ENCODE measurements around the gene SERPIND1. TPM values are rescaled to one million over a fixed set of nuclear protein-coding genes. Genes with fewer than 3 reads are reported as not detected.
A peak's percentile ranks its signal among the peaks of the same experiment; 100 is the strongest.

The SERPIND1 gene
- total and polyA plus RNA-seq, 2 donors (not counting 1 experiment from before 2014, with no cell fraction given), result not detected

DNA sequence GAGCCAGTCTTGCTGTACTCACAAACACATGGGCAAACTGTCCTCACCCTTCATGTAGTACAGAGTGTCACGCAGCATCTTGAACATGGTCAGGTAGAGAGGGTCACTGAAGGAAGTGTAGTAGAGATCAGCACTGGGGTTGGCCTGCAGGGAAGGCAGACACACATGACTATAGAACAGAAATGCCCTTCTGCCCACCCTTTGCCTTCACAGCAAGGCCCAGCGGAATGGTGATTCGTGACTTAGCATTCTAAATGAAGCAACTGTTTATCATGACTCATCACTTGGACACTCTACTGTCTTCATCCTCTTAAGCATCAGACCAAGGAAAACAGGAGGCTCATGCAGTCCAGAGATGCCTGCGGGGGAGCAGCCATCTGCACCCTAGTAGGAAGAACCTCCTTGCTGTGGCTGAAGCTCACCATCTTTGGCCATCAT, 33.4 kb downstream of the SERPIND1 start:
- Mint-ChIP-seq H3K4me1 (peaks cover 11% of the 10 kb centered on the region), H3K27ac (no peak overlapping the region), H3K9me3 (ENCODE audit: insufficient read depth) (no peaks in the 10 kb centered on the region), H3K4me3 (no peak overlapping the region), H3K27me3 (no peaks in the 10 kb centered on the region)
- Histone ChIP-seq H2AFZ (ENCODE audit: insufficient read depth, low read depth, low read length, poor library complexity, severe bottlenecking) (no peak overlapping the region), H3K36me3 (replicated peaks in 1 of 2; ENCODE audit: control extremely low read depth in 1 of 2, control insufficient read depth in 1 of 2, extremely low read depth in 1 of 2, insufficient read depth in 2 of 2, low read length in 1 of 2) (peaks cover 0 to 78% of the 10 kb centered on the region in 2 experiments), H3K9me3 (ENCODE audit: control extremely low read depth in 1 of 3, control insufficient read depth in 2 of 3, insufficient read depth in 1 of 3, low read length in 2 of 3) (no peaks in the 10 kb centered on the region), H4K20me1 (ENCODE audit: control insufficient read depth, insufficient read depth, low read length, poor library complexity, severe bottlenecking) (no peaks in the 10 kb centered on the region), H3K79me2 (ENCODE audit: control insufficient read depth, insufficient read depth, low read length) (no peaks in the 10 kb centered on the region), H3K4me2 (replicated peaks; ENCODE audit: low read depth, low read length, poor library complexity, severe bottlenecking) (no peak overlapping the region), H3K4me3 (ENCODE audit: control extremely low read depth in 1 of 5, extremely low read depth in 1 of 5, insufficient read depth in 1 of 5, low read depth in 2 of 5, low read length in 4 of 5) (no peak overlapping the region), H3K9ac (ENCODE audit: low read length) (no peak overlapping the region), H3K4me1 (ENCODE audit: control insufficient read depth in 2 of 2, insufficient read depth in 2 of 2, low read length in 2 of 2) (peaks cover 3 to 10% of the 10 kb centered on the region in 2 donors), H3K27me3 (replicated peaks in 1 of 4; ENCODE audit: control extremely low read depth in 1 of 4, control insufficient read depth in 3 of 4, insufficient read depth in 4 of 4, low read length in 3 of 4) (no peaks in the 10 kb centered on the region), H3K27ac (ENCODE audit: low read length in 2 of 2) (no peak overlapping the region)
- CTCF ChIA-PET, result no interaction called here
- no peak for DNase-seq
- TF ChIP-seq, protein P1, sequence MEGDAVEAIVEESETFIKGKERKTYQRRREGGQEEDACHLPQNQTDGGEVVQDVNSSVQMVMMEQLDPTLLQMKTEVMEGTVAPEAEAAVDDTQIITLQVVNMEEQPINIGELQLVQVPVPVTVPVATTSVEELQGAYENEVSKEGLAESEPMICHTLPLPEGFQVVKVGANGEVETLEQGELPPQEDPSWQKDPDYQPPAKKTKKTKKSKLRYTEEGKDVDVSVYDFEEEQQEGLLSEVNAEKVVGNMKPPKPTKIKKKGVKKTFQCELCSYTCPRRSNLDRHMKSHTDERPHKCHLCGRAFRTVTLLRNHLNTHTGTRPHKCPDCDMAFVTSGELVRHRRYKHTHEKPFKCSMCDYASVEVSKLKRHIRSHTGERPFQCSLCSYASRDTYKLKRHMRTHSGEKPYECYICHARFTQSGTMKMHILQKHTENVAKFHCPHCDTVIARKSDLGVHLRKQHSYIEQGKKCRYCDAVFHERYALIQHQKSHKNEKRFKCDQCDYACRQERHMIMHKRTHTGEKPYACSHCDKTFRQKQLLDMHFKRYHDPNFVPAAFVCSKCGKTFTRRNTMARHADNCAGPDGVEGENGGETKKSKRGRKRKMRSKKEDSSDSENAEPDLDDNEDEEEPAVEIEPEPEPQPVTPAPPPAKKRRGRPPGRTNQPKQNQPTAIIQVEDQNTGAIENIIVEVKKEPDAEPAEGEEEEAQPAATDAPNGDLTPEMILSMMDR (IDR thresholded peaks at IDR 0.05), result no peak
- TF ChIP-seq EZH2 (IDR thresholded peaks at IDR 0.05; ENCODE audit: borderline replicate concordance, insufficient read depth, low read depth, low read length, poor library complexity, severe bottlenecking), result no peak
- ATAC-seq (ENCODE audit: low read depth), result no peak
- intact Hi-C loops (cut with micrococcal nuclease), result no loop called here
- POLR2A ChIA-PET, result no interaction called here
- WGBS (ENCODE audit: insufficient coverage), result 95% methylated on average over 3 of the region's 4 CpGs

DNA sequence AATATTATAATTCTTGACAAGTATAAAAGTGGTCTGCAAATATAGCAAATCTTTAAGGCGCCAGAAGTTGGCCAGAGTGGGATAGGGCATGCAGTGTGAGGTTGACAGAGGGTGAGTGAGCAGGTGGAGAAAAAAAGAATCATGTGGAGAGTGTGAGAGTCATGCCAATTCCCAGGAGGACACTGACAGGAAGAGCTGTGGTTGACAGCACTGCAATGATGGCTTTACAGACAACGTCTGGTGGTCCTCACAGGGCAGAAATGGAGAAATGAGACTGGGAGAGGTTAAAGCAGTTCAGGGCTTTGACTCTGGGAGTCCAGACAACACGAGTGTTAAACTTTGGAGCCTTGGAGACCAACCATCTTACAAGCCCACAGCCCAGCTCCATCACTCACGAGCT, 34.9 kb downstream of the SERPIND1 start:
- Histone ChIP-seq H3K36me3 (replicated peaks in 1 of 2; ENCODE audit: control extremely low read depth in 1 of 2, control insufficient read depth in 1 of 2, extremely low read depth in 1 of 2, insufficient read depth in 2 of 2, low read length in 1 of 2) (peaks cover 0 to 74% of the 10 kb centered on the region in 2 experiments), H3K27me3 (replicated peaks in 1 of 4; ENCODE audit: control extremely low read depth in 1 of 4, control insufficient read depth in 3 of 4, insufficient read depth in 4 of 4, low read length in 3 of 4) (no peaks in the 10 kb centered on the region), H3K4me3 (ENCODE audit: control extremely low read depth in 1 of 5, extremely low read depth in 1 of 5, insufficient read depth in 1 of 5, low read depth in 2 of 5, low read length in 4 of 5) (no peak overlapping the region), H4K20me1 (ENCODE audit: control insufficient read depth, insufficient read depth, low read length, poor library complexity, severe bottlenecking) (no peaks in the 10 kb centered on the region), H3K9me3 (ENCODE audit: control extremely low read depth in 1 of 3, control insufficient read depth in 2 of 3, insufficient read depth in 1 of 3, low read length in 2 of 3) (no peaks in the 10 kb centered on the region), H3K9ac (ENCODE audit: low read length) (no peak overlapping the region), H3K79me2 (ENCODE audit: control insufficient read depth, insufficient read depth, low read length) (no peaks in the 10 kb centered on the region), H3K27ac (ENCODE audit: low read length in 2 of 2) (no peak overlapping the region), H2AFZ (ENCODE audit: insufficient read depth, low read depth, low read length, poor library complexity, severe bottlenecking) (no peak overlapping the region), H3K4me2 (replicated peaks; ENCODE audit: low read depth, low read length, poor library complexity, severe bottlenecking) (no peak overlapping the region), H3K4me1 (ENCODE audit: control insufficient read depth in 2 of 2, insufficient read depth in 2 of 2, low read length in 2 of 2) (peaks cover 3 to 10% of the 10 kb centered on the region in 2 donors)
- Mint-ChIP-seq H3K27ac (peak overlapping the region; percentile 17), H3K4me1 (peaks cover 11% of the 10 kb centered on the region), H3K27me3 (no peaks in the 10 kb centered on the region), H3K9me3 (ENCODE audit: insufficient read depth) (no peaks in the 10 kb centered on the region), H3K4me3 (no peak overlapping the region)
- CTCF ChIA-PET, result interaction anchor here (1.0 kb wide), 1 partner anchor 23 kb away, joined by 4 read pairs; no protein-coding TSS in a partner anchor
- intact Hi-C loops (cut with micrococcal nuclease), result no loop called here
- ATAC-seq (ENCODE audit: low read depth) (peak; percentile 33), DNase-seq (peak; percentile 15)
- POLR2A ChIA-PET, result no interaction called here
- 42% methylated on average over 1 of the region's 4 CpGs for WGBS (ENCODE audit: insufficient coverage)
- no peak for TF ChIP-seq EZH2 (IDR thresholded peaks at IDR 0.05; ENCODE audit: borderline replicate concordance, insufficient read depth, low read depth, low read length, poor library complexity, severe bottlenecking)
- TF ChIP-seq, protein P1 (IDR thresholded peaks at IDR 0.05), result no peak
